GM03348 (cell line): ENCODE measurements around the gene HOXD4.
A peak's percentile ranks its signal among the peaks of the same experiment; 100 is the strongest.

Source experiments
- DNase-seq: peaks from one replicate; pipeline ENCODE4 v3.0.0; 2012; ENCODE audit warnings: low spot score

The HOXD4 gene

DNA sequence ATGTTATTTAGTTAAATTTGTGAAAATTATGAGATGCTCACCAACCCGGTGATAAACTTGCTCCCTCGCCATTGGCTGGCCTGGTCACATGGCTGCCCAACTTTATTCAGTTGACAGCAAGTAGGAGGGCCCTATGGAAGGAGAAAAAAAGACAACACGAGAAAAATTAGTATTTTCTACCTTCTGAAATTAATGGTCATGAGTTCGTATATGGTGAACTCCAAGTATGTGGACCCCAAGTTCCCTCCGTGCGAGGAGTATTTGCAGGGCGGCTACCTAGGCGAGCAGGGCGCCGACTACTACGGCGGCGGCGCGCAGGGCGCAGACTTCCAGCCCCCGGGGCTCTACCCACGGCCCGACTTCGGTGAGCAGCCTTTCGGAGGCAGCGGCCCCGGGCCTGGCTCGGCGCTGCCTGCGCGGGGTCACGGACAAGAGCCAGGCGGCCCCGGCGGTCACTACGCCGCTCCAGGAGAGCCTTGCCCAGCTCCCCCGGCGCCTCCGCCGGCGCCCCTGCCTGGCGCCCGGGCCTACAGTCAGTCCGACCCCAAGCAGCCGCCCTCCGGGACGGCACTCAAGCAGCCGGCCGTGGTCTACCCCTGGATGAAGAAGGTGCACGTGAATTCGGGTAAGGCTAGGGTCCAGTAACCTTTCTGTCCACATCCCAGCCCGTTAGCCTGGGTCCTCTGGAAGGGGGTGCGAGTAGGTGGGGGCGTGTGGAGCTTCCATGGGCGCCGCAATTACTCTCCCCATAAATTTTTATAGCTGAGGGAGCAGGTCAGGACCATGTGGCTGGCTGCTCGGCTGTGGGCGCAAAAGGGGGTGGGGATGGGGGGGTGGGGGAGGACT lies at the start of gene HOXD4:
TSS of gene HOXD4 (plus strand) at position 109 of the 846 bp plus-strand sequence. CDS start at position 193, 84 bp downstream.
- no peak for DNase-seq

DNA sequence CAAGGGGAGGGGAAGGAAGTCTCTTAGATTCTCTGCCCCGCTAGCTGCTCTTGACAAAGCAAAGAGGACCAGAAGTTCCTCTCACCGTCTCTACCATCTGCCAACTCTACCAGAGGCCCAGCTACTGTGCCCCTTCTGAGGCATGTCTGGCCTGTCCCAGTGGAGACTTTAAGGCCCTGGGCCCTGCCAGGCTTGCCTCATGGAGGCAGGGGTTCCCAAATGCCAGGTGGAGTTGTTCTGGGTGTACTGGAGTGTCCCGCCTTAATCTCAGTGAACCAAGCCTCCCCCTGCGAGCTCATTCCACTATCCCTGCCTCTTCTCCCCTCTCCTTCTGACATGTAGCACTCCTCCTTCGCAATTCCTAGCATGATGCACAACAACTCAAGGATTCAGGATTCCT lies 49.5 kb upstream of the HOXD4 start:
- DNase-seq, result no peak

DNA sequence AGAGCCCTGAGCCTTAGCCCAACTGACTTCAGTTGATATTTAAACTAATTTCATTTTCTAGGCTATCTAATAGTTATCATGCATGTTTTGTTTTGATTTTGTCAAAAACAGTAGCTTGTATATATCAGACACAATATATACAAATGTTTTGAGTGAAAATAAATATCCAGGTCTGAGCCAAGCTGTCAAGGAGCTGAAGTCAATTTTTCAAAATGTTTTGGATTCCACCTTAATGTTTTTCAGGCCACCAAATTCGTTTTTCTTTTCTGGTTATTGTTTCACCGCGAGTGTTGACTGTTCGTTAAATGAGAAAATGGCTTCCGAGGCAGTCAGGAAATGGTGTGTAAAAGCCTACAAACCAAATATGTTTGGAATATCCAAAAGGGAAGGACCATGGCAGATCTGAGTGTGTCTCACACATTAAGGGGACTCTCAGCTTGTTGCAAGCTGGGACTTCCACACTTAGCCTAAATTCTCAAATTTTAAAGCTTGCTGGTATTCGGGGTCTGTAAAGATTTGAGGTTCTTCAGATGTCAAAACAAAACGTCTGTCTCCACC lies 49.0 kb upstream of the HOXD4 start:
- DNase-seq, result no peak

DNA sequence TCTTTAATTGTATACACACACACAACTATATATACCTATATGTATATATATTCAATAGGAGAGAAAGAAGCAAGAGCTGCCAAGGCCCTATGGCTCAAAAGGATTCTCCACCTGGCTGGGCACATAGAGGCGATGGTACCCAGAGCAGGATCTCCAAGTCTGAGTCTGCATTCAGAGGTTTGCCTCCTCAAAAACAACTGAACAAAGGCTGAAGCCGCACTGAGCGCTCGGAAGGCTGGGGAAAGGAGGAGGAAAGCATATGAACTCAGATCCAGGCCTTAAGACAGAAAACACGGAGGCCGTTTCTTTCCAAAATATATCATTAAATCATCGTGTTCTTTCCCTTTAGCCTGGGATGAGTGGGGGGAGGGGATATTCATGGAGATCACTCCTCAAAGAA lies 48.2 kb upstream of the HOXD4 start:
- no peak for DNase-seq

DNA sequence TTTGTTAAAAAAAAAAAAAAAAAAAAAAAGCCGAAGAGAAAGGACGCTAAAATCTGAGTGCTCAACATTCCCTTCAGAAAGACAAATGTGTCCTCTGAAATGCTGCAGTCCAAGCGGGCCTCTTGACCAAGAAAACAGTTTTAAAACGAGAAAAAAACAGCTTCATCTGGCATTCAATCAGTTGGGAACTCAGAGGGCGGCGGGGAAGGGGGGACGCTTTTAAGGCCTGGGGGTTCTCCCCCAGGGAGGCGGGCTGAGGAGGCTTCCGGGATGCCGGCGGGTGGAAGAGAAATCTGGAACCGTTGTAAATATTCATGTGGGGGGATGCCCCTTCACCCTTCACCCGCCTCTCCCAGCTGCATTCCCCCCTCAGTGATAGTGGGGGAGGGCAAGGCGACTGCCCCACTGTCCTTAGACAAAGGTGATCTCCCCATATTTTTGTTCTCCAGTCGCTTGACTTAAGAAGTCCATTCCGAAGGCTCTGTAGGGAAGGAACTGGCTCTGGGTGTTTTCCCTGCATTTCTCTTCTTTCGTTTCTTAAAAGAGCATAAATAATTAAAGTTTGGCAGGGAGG lies 47.5 kb upstream of the HOXD4 start:
- no peak for DNase-seq

DNA sequence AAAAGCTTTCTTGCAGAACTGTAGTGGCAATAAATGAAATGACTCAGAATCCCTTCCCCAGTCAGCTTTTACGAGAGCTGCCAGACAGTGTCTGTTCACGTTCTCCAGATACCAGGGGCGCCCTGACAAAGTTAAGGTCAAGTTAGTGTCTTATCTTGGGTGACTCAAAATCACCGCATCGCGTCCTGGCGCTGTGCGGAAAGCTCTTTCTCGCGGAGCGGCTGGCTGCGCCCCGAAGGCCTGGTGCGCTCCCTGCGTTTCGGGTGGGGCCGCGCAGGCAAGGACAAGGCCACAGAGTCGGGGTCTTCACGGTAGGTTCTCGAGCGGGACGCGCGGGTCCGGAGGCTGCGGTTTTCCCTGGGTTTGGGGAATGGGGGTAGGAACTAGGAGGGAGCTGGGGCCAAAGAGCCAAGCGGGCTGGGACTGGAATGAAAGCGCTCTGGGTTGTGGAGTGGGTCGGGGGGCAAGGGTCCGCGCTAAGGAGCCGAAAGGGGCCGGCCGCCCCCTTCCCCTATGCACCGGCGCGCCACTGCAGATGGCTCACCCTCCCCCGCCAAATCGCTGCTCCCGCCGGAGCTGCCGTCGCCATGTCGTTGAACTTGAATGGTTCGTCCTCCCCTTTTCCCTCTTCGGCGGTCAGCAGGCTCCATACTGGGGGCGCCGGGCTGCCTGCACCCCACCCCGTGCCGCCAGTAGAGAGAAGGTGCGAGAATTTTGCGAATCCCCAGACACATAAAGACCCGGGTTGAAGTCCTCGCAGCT lies 46.9 kb upstream of the HOXD4 start:
- peak; percentile 68 for DNase-seq

DNA sequence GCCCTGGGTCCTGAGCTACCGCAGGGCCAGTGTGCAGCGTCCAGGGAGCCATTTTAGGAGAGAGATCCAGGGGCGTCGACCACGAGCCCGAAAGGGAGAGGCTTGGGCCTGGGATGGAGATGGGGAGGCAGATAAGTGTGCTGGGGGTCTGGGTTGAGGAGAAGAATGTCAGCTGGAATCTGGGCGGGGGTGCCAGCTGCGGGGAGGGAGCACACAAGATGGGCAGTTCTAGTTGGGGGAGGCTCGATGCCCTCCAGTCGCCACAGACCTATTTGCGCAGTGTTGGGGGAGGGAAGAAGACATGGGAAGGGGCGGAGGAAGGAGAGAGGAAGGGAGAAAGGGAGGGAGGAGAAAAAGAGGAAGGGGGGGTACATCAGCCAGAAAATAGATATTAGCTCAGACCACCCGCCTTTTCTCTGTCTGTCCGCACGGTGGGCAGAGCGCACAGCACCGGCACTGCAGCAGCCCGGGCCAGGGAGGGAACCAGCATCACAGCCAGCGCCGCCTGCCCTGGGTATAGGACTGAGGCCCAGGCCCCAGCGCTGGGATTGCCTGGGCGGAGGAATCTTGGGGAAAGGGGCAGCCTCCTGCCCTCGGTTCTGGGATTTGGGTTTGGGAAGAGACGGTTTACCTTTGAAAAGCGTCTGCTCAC lies 46.1 kb upstream of the HOXD4 start:
- DNase-seq, result no peak

DNA sequence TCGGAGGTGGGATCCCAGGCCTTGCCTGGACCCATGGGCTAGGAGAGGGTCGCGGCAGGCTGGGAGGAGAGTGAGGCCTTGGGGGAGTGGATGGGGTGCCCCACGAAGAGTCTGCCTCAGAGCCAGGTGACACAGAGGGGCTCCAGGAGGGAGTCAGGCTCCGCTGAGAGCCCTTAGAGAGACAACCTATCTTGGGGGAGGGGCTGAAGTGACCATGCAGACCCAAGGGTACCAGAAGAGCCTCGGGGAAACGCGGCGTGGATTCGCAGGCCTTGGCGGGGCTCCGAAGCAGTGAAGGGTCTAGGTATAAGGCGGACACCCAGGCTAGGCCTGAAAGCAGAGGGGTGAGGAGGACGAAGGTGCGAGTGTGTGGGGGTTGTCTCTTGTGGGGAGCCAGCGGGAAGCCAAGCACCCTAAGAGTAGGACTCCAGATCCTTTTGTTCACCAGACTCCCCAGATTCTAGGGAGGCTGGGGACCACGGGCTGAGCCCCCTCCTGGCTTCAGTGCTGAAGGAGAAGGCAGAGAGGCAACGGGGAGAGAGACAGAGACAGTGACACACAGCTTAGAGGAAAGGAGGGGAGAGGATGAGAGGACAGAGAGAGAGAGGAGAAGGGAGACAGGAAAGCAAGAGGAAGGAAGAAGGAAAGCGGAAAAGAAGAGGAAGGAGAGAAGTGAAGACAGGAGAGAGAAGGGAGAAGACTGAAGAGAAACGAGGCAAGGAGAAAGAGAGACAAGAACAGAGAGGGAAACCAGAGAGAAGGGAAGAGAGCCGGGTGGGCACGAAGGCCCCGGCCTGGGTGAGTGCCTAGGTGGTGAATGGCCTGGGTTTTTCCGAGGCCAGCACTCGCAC lies 45.4 kb upstream of the HOXD4 start:
- DNase-seq, result no peak

DNA sequence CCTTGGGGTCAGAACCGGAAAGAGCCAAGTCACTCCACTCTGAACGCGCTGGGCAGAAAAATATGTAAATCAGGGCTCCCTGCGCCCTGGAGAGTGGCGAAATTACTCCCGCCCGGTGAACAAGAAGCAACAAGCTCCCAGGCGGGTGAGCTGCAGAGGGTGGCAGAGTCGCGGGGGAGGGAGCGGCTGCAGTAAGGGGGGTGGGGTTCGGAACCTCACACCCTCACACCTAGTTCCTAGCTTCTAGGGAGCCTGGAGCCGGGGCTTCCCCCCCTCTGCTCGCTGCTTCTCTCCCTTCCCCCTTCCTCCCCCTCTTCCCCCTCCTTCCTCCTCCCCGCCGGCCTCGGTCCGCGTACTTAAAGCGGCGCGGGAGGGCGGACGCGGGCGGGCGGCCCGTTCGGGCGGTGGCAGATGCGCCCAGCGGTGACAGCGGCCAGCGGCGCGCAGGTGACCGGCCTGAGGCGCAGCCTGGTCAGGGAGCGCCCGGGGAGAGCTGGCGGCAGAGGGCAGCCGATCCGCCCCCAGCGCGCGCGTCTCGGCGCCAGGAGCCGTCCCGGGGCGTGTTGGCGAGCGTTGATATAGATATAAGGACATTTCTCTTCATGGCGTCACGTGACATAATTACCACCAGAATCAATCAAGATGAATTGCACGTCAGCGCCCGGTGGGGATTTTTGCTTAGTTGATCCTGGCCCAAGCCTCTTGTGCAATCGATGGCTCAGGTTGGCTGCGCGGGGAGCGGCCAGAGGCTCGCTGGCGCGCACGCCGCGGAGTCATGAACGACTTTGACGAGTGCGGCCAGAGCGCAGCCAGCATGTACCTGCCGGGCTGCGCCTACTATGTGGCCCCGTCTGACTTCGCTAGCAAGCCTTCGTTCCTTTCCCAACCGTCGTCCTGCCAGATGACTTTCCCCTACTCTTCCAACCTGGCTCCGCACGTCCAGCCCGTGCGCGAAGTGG lies 44.5 kb upstream of the HOXD4 start, which contains the start of gene HOXD11:
TSS of gene HOXD11 (plus strand) at position 700 of the 959 bp plus-strand sequence. CDS start at position 776, 76 bp downstream.
- no peak for DNase-seq

DNA sequence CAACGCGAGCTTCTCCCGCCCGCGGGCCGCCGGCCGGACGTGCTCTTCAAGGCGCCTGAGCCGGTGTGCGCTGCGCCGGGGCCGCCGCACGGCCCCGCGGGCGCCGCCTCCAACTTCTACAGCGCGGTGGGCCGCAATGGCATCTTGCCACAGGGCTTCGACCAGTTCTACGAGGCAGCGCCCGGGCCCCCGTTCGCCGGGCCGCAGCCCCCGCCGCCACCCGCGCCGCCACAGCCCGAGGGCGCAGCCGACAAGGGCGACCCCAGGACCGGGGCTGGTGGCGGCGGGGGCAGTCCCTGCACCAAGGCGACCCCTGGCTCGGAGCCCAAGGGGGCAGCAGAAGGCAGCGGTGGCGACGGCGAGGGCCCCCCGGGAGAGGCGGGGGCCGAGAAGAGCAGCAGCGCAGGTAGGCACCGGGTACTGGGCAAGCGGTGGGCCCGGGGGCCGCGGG lies 43.6 kb upstream of the HOXD4 start:
- DNase-seq, result no peak

DNA sequence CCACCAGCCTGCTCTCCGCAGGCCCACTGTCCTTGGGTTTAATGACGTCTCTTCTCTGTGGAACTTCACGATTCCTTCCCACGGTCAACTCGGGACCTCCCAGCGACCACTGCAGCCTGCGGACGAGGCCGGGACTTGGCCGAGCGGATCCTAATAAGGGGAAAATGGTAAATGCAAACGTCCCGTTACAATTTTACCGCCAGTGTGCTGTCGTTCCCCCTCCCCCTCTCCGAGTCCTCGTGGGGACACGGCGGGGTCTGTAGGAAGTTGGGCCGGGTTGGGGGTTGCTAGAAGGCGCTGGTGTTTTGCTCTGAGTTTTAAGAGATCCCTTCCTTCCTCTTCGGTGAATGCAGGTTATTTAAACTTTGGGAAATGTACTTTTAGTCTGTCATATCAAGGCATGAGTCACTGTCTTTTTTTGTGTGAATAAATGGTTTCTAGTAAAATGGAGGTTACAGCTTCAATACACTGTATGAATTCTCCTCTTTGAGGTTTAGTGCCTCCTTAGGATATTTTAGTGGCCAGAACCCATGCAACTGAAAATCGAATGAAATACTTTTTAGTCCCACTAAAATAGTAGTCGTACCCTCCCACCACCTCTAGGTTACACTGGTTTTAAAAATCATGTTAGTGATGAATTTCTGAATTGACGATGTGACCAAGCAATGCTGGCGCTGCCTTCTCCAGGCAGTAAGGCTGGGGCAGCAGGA lies 42.0 kb upstream of the HOXD4 start:
- DNase-seq, result no peak

DNA sequence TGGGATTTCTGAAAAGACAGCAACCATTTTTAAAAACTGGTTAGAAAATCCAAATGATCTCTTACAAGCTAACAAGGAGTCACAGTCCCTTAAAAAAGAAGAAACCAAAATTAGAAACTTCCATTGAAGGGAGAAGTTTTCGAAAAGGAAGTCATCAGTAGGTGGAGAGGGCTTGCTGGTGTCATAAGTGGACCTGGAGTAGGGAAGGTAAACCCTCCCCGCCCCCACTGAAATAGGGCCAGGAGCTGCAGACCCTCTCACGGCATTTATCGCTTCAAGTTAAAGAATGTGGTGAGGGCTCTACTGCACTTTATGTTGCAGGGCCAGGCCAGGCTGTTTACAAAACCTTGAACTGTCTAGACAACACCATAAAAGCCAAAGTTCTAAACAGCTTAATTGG lies 41.4 kb upstream of the HOXD4 start:
- DNase-seq, result no peak

DNA sequence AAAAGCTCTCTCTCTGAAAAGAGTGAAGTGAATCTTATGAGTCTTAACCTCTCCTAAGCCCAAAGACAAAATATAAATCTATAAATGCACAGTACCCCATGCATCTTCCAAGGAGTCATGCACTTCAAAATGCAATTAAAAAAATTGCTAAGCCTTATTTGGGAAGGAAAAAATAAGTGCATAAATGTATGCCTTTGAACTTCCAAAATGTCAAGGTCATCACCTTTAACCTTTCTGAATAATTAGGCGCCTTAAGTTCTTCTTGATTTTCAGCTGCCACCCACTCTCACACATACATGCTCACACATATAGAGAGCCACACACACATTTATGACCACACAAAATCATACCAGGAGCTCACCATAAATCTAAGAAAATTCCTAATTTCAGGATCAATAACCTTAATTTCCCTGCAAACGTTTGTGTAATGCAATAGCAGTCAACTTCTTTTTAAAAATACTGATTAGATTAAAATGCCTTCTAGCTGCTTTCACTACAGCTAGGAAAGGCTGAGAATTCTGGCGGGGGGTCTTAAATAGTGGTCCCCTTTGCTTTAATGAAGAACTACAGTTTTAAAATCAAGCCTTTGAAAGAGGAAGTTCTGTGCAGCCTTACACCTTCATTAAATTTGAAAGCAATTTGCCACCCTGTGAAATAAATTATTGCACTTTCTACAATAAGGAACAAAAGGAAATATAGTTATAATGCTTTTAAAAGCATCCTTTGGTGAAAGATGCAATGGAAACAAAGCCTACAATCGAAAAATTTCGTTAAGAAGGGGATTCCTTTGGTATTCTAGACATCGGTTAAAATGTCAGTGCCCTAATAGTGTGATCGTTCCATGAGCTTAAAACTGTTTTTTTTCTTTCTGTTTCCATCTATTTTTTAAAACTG lies 40.7 kb upstream of the HOXD4 start:
- DNase-seq, result no peak

DNA sequence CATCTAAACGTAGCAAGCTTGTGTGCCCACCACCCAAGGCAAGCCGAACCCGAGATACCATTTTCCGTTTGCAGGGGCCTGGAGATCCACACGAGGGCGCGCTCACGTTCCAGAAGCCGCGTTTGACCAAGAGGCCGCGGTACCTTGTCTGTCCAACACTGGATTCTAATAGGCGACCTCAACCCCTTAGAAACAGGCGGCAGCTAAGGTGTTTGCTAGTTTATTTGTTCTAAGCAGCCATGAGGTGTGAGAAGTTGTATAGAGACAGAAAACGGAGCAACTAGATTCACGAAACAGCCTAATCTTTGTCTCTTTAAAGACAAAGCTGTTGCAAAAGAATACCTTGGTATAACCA lies 40.1 kb upstream of the HOXD4 start:
- DNase-seq, result no peak

DNA sequence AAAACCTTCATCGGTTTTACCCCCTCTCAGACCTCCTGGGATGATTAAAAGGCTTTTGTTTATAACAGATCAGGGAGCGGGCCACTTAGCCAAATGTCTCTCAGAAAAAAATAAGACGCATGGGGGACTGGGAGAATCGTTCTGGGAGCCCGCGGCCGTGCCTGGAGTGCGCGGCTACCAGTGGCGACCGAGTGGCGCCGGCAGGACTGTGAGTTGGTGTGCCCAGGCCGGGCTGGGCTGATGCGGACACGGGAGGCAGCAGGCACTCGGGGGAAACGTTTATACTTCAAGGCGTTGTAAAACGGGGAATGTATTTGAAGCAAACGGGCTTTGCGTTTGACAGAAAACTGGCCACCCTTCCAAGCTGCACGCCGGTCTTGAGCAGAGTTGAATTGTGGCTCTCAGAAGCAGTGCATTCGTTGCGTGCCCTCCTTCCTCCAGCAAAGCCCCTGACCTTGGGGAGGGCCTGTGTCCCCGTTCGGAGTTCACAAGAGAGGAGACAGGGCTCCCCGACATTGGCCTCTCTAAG lies 39.4 kb upstream of the HOXD4 start:
- DNase-seq, result no peak

DNA sequence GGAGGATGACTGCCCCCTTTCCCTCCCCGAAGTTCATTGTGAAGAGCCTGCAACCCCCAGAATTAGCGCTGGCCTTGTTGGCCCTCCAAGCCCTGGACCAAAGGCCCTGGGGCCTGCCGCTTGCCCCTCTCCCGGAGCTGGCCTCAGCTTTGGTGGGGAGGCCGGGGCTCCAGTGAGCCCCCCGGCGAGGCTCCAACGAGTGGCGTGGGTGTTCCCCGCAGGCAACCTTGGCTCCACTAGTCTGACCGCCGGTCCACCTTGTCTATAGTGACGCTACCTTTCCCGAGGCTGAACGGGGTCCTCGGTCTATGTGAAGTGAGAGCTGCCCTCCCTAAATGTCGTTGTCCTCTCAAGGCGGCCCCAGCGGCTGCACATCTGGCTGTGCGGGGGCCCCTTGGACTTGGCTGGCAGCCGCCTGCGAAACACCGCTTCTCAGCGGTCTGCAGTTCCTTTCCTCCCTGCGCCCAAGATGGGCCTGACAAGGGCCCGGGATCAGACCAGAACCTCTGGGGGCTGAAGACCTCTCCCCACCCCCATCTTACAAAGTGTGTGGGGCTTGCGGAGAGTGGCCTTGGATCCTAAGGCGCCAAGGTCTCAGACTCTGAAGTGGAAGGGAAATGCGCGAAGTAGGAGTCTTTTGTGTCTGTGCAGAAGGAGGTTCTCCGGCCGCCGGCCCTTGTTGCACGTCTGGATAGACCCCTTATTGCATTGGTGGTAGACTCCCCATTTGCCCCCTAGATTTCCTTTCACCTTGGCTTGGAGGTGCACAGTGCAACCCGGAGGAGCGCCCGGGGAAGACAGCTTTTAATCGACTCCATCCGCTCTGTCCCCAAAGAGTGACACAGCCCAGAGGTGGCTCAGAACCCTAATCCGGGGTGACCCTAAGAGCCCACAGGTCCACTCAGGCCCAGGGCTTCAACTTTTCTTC lies 38.7 kb upstream of the HOXD4 start:
- DNase-seq, result no peak
